Esophagus squamous epithelium (tissue), 4 donors: ENCODE measurements around the gene PDE2A.

Experiments used
- POLR2A ChIP-seq, 4 donors: fragments of 450-650 bp; IDR thresholded peaks; one replicate each; pipeline ENCODE4 v1.6.1; 2017; ENCODE audit warnings: antibody characterized with exemption in 4 of 4, mild to moderate bottlenecking in 4 of 4, moderate library complexity in 3 of 4
- TF ChIP-seq, protein P1 (sequence below), 6 experiments: fragments of 450-650 bp in 4 of 6; fragments of 200-600 bp in 2 of 6; sonication (generic) in 2 of 6; IDR thresholded peaks; one replicate each; pipeline ENCODE4 v1.5.1; 2016 to 2019; ENCODE audit warnings: antibody characterized with exemption in 6 of 6, mild to moderate bottlenecking in 4 of 6, moderate library complexity in 4 of 6

GRCh38 chr11:72576661-72577060 lies 97.6 kb downstream of the PDE2A start:
- TF ChIP-seq, protein P1, sequence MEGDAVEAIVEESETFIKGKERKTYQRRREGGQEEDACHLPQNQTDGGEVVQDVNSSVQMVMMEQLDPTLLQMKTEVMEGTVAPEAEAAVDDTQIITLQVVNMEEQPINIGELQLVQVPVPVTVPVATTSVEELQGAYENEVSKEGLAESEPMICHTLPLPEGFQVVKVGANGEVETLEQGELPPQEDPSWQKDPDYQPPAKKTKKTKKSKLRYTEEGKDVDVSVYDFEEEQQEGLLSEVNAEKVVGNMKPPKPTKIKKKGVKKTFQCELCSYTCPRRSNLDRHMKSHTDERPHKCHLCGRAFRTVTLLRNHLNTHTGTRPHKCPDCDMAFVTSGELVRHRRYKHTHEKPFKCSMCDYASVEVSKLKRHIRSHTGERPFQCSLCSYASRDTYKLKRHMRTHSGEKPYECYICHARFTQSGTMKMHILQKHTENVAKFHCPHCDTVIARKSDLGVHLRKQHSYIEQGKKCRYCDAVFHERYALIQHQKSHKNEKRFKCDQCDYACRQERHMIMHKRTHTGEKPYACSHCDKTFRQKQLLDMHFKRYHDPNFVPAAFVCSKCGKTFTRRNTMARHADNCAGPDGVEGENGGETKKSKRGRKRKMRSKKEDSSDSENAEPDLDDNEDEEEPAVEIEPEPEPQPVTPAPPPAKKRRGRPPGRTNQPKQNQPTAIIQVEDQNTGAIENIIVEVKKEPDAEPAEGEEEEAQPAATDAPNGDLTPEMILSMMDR (IDR thresholded peaks at IDR 0.05), result no peak
- TF ChIP-seq POLR2A (IDR thresholded peaks at IDR 0.05), result no peak
